Erythroblast (primary cell): Measurements from ENCODE around the gene TSEN15.

Experiments used
- GATA1 ChIP-seq: IDR thresholded peaks from 2 replicates; pipeline ENCODE4 v1.6.1; 2011; ENCODE audit warnings: low read depth, mild to moderate bottlenecking, control low read depth, low read length, moderate library complexity
- POLR2A ChIP-seq: IDR thresholded peaks from 2 replicates; pipeline ENCODE4 v1.6.1; 2011; ENCODE audit warnings: mild to moderate bottlenecking, low read length

DNA sequence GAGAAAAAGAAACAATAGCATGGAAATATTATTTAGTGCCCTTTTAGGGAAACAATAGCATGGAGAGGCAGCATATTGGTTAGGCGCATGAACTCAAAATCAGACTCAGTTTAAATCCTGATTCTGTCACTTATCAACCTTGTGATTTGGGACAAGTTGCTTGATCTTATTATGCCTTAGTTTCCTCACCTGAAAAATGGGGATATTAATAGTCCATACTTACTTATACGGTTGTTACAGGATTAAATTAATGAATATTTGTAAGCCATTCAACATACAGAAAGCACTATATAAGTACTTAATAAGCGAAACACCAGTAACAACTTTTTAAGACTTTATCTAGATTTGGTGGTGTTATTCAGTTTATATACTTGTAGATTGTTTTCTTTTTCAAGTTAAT, 1.2 kb downstream of the TSEN15 start:
- TF ChIP-seq POLR2A (no peak), GATA1 (no peak)
